Esophagus mucosa (tissue), 1 donor: Measurements from ENCODE around the gene TIMM23B. TPM values are rescaled to one million over a fixed set of nuclear protein-coding genes. Genes with fewer than 3 reads are reported as not detected.
A peak's percentile ranks its signal among the peaks of the same experiment; 100 is the strongest.
"Not testable (repeated sequence)": the region's sequence is repeated elsewhere in the genome, so short reads cannot be mapped to it uniquely, and the experiment has no call there.

ENCODE experiments used
- ATAC-seq: fragments of 200-7000 bp; cut with Tn5 transposase; one replicate; pipeline ENCODE4 v1.9.1; 2020
- total RNA-seq: library from RNA; stranded (reverse); gene quantifications from one replicate; pipeline ENCODE4 v1.2.4, GENCODE V29; 2023
- donor health status: DM: yes; HTN: yes; CAD: no.

The TIMM23B gene
- 8.2 TPM for total RNA-seq

GRCh38 chr10:49941447-49942338 lies at the start of gene TIMM23B, which contains the start of gene PARG:
Gene TIMM23B (plus strand): TSS chr10:49942053. CDS start chr10:49942195, 142 bp downstream.
Gene PARG (minus strand): TSS chr10:49942027. CDS start chr10:49941725, 302 bp downstream.
- peak; percentile 94 for ATAC-seq

GRCh38 chr10:49899999-49900398 lies 41.9 kb upstream of the TIMM23B start:
- ATAC-seq, result not testable (repeated sequence)

- ATAC-seq, result not testable (repeated sequence)
Observed at GRCh38 chr10:49900406-49900805, 41.4 kb upstream of the TIMM23B start.

GRCh38 chr10:49903829-49904228 lies 38.0 kb upstream of the TIMM23B start:
- peak; percentile 57 for ATAC-seq

GRCh38 chr10:49908290-49909080 lies 33.4 kb upstream of the TIMM23B start:
- not testable (repeated sequence) for ATAC-seq

- not testable (repeated sequence) for ATAC-seq
Observed at GRCh38 chr10:49910295-49910694, 31.6 kb upstream of the TIMM23B start.

- ATAC-seq, result not testable (repeated sequence)
Observed at GRCh38 chr10:49916451-49916850, 25.4 kb upstream of the TIMM23B start.

GRCh38 chr10:49917927-49918326 lies 23.9 kb upstream of the TIMM23B start:
- not testable (repeated sequence) for ATAC-seq

- not testable (repeated sequence) for ATAC-seq
Observed at GRCh38 chr10:49922041-49922440, 19.8 kb upstream of the TIMM23B start.

GRCh38 chr10:49923572-49923971 lies 18.3 kb upstream of the TIMM23B start:
- not testable (repeated sequence) for ATAC-seq

GRCh38 chr10:49931276-49931675 lies 10.6 kb upstream of the TIMM23B start:
- not testable (repeated sequence) for ATAC-seq

GRCh38 chr10:49931959-49932728 lies 9.7 kb upstream of the TIMM23B start:
- ATAC-seq, result not testable (repeated sequence)

- peak; percentile 18 for ATAC-seq
Observed at GRCh38 chr10:49942339-49942705, 469 bp downstream of the TIMM23B start.

- not testable (repeated sequence) for ATAC-seq
Observed at GRCh38 chr10:49943607-49944006, 1.8 kb downstream of the TIMM23B start.

- not testable (repeated sequence) for ATAC-seq
Observed at GRCh38 chr10:49948142-49948541, 6.3 kb downstream of the TIMM23B start.

GRCh38 chr10:49948737-49949136 lies 6.9 kb downstream of the TIMM23B start:
- ATAC-seq, result not testable (repeated sequence)

- not testable (repeated sequence) for ATAC-seq
Observed at GRCh38 chr10:49952006-49952405, 10.2 kb downstream of the TIMM23B start.

GRCh38 chr10:49953122-49953521 lies 11.3 kb downstream of the TIMM23B start:
- ATAC-seq, result not testable (repeated sequence)

GRCh38 chr10:49970331-49970857 lies 28.5 kb downstream of the TIMM23B start:
- ATAC-seq, result not testable (repeated sequence)

- ATAC-seq, result not testable (repeated sequence)
Observed at GRCh38 chr10:49971466-49971865, 29.6 kb downstream of the TIMM23B start.

GRCh38 chr10:49972094-49972493 lies 30.2 kb downstream of the TIMM23B start:
- not testable (repeated sequence) for ATAC-seq

- not testable (repeated sequence) for ATAC-seq
Observed at GRCh38 chr10:49977756-49978155, 35.9 kb downstream of the TIMM23B start.
